Kidney capillary endothelial cell (primary cell): ENCODE data around the gene PROZ.

Experiments
- DNase-seq: peaks from one replicate; pipeline ENCODE4 v3.0.0-alpha.2; 2018; ENCODE audit warnings: low spot score

Gene PROZ

DNA sequence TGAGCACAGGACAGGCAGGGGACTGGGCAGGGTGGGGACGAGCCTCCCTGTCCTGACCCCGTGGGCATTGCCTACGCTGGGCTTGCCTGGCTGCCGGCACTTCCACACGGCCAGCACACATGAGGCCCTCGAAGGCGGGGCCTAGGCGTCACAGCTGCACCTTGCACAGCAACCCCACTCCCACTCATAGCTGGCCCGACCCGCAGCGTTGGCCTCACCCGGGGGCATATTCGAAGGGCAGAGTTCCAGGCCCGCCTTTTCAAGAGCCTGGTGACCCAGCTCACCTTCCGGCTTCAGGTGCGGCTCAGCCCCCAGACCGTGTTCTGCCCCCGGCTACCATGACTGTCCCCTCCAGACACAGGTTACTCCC, 16.9 kb upstream of the PROZ start:
- no peak for DNase-seq

DNA sequence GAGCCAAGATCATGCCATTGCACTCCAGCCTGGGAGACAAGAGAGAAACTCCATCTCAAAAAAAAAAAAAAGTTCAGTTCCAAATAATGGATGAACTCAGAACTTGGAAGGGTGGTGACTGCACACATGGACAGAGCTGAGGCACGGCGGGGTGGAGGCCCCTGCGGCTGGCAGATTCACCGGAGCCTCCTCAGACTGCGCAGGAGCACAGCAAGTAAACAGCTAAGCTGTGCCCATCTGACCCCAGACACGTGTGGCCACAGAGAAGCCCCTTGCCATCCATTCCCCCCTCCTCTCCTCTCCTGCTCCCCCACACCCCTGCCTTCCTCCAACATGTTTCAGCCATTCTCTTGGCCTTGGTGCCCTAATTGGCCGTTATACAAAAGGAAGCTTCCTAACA, 15.6 kb upstream of the PROZ start:
- no peak for DNase-seq

DNA sequence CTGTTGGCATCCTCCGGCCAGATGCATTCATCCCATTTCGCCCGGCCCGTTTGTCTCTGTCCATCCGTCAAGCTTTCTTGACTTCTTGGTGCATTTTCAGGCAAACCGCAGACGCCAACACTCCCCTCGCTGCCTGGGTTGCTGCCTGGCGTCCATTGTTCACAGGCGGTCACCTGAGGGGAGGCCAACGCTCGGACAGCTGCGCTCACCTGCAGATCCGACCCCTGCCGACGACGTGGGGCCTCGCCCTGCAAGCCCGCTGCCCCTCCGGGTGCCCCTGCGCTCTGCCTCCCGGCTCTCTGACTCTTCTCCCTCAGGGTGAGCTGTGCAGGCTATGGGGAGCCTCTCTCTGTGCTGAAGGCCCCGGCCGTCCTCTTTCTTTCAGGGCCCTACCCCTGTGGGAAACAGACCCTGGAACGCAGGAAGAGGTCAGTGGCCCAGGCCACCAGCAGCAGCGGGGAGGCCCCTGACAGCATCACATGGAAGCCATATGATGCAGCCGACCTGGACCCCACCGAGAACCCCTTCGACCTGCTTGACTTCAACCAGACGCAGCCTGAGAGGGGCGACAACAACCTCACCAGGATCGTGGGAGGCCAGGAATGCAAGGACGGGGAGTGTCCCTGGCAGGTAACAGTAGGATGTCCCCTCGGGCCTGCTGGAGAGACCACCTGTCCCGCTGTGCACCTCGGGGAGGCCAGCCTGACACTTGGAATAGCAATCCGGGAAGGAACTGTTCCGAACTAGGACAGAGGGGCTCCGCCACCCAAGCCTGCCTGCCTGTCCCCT, 14.8 kb upstream of the PROZ start:
- no peak for DNase-seq

DNA sequence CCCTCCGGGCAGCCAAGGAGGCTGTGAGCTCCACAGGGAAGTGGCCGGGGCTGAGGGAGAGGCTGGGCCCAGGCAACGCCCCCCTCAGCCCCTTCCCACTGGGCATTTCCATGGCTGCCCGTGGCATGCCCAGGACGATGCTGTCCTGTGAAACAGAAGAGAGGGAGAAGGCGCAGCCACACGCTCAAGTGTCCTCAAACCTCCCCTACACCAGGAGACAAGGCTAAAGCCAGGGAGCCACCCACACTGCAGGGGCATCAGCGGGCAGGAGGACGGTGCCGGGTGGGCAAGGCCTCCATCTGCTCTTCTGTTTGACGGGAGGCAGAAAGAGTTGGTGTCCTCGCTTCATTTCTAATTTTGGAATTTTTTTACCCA, 14.2 kb upstream of the PROZ start:
- no peak for DNase-seq

- no peak for DNase-seq
Measured at GRCh38 chr13:113145496-113145895, 13.0 kb upstream of the PROZ start.

DNA sequence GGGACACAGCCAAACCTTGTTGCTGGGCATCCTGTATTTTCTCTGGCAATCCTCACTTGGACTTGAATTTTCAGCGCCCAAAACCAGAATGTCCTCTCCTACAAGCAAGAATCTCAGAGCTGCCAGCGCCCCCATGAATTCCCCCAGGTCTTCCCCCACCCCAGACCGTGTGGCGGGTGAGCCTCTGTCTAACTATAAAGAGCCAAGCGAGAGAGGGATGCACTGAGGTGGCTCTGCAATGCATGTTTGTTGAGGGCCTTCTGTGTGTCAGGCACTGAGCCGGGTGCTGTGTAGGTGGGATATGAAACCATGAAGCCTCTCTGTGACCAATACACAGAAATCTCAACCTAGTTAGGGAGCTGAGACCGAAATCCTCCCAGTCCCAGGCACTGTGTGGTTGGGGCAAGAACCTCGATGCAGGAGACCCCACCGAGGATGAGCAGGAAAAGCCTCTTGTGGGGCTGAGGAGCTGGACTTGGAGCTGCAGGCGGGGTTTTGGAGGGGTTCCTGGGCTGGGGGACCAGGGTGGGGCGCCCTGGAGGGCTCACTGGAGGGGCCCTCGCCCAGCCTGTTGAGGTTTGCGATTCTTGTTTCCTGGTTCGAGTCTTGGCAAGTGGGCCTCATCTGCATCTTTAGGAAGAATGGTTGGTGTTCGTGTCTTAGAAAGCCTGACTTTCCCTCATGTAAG, 12.4 kb upstream of the PROZ start:
- DNase-seq = no peak

DNA sequence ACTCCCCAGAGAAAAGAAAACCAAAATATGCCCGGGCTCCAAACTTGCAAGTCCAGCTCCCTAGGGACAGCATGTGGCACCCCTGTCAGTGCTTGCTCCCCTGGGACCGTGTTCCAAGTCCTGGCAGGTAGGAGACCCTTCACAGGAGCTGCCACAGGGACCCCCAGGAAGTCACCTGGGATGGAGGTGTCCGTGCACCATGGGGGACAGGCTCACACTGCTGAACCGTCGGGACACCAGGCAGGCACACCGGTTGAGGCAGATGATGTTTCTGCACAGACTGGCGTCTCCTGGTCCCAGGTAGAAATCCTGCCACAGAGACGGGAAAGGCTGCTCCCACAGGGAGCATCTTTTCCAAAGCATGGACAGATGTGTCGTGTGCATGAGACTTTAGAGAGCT, 11.7 kb upstream of the PROZ start:
- DNase-seq = no peak

- DNase-seq = no peak
Measured at GRCh38 chr13:113147206-113147605, 11.2 kb upstream of the PROZ start.

GRCh38 chr13:113148407-113148806, 10.0 kb upstream of the PROZ start:
- DNase-seq = no peak

GRCh38 chr13:113148940-113149503, 9.4 kb upstream of the PROZ start:
- no peak for DNase-seq

DNA sequence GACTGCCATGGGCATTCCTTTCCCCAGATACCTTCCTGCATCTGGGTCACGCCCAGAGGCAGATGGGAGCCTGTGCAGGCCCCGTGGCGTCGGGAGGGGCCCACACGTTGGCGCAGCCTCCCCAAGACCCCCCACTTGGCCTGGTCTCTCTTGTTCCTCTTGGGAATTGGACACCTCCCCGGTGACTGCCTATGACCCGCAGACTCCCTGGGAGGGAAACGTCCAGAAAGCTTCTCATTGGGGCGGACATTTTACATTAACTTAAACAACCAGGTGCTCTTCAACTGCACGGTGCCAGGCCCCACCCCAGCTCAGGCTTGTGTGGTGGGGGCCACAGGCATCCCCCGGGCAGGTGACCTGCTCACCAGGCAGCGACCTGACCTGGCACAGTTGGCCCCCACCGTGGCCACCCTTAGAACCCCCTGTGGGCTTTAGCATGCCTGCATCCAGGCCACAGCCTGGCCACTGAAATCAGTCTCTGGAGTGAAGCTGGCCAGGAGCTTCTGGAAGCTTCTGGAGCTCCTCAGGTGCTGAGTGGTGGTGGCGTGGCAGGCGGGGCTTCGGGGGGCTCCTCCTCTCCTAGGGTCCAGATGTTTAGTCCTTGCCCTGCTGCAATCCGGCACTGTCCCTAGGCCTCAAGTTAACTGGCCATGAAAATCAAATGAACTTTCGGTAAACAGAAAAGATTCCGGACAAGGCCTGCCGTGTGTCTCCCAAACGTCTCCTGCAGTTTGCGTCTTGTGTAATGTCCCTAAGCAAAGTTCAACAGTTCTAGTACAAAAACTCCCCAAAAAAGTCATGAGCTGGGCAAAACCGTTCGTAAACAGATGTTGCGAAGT, 8.5 kb upstream of the PROZ start:
- DNase-seq = no peak

GRCh38 chr13:113150550-113151365, 7.7 kb upstream of the PROZ start:
- DNase-seq = no peak

DNA sequence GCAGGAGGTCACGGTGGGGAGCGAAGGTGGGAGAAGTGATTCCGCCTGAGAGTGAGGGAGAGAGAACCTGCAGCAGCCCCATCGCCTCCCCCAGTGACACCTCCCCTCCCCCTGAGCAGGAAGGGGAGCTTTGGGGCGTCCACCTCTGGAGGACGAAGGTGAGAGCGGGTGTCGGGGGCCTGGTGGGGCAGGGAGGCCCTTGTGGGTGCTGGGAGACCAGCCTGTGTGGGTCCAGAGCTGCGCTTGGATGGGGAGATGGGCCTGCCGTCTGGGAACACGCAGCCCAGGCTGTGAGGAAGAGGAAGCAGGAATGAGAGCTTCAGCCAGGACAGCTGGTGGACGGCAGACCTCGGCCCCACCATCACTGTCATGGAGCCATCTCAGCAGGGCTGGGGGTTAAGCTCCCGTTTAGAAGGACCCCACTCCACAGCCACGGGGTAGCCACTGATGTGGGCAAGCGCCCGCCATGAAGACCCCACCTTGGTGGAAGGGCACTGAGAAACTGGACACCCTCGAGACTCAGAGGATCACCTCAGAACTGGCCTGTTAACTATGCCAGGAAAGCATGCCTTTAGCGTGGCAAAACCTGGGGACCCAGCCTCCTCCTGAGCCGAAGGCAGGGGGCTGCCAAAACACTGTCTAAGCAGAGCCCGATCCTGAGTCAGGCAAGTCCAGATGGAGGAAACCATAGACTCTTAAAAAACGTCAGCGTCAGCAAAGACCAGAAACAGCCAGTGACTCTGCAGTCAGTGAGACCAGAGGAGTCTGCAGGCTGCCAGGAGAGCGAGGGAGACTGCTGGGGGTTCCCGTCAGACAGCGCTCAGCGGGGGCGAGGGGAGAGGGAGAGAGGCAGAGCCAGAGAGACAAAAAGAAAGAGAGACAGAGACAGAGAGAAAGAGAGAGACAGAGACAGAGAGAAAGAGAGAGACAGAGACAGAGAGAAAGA, 6.4 kb upstream of the PROZ start:
- DNase-seq = no peak

GRCh38 chr13:113152691-113152983, 5.8 kb upstream of the PROZ start:
- no peak for DNase-seq

DNA sequence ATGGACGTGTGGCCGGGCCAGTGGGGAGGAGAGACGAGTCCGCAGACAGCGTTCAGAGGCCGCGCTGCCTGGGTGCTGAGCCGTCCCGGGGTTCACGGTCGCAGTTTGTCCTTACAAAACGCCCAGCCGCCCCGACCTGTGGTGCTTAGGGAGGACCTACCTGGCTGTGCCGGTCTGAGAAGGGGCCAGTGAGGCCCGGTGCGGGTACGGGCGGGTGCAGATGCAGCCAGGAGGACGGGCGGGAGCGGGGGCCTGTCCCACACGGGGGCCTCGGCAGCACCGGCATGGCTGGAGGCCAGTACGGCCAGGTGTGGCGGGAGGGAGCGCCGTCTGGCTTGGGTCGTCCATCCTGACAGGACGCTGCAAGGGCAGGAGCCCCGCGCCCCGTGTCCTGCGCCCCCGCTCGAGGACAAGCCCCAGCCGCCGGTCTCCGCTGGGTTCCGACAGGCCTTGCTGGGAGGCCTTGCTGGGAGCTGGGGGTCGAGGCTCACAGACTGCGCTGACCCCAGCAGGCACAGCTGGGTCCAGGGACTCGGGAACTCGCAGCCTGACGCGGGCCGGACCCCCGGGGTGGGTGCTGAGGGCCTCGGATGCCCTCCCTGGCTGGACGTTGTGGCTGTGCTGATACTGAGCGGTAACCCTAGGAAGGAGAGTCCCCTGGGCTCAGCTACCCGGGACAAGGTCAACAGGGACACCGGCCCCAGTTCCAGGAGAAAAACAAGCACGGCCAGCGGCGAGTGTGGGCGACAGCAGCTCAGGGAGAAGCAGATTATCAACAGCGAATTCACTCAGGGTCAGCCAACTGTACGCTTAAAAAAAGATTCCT, 5.3 kb upstream of the PROZ start:
- DNase-seq = no peak

DNA sequence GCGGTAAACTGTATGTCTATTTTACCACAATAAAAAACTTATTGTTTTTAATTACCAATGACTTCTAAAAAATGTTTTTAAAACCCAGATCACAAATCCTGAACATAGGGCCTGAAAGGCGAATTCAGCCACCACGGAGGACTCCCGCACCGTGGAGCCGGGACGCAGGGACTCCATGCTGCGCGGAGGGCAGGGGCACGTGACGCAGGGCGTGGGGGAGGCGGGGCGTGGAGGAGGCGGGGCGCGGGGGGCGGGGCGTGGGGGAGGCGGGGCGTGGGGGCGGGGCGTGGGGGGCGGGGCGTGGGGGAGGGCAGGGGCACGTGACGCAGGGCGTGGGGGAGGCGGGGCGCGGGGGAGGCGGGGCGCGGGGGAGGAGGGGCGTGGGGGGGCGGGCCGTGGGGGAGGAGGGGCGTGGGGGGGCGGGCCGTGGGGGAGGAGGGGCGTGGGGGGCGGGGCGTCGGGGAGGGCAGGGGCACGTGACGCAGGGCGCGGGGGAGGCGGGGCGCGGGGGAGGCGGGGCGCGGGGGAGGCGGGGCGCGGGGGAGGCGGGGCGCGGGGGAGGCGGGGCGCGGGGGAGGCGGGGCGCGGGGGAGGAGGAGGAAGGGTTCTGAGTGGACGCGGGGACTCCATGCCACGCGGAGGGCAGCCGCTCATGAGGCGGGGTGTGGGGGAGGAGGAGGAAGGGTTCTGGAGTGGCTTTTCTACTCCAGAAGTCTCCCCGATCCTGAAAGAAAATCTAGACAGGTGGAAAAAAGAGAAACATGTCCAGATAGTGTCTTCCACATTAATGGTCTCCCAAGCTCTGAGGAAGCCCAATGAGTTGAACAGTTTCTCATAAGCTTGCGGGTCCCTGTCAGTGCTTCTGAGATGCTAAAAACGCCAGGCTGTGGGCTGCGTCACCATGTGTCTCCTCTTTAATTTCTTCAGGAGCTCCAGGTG, 4.4 kb upstream of the PROZ start:
- DNase-seq = peak; percentile 45

GRCh38 chr13:113155201-113155600, 3.2 kb upstream of the PROZ start:
- DNase-seq = no peak

GRCh38 chr13:113155982-113156655, 2.3 kb upstream of the PROZ start:
- DNase-seq = no peak
